Panc1 (cell line): ENCODE results near the gene GPR61. TPM values are rescaled to one million over a fixed set of nuclear protein-coding genes. Genes with fewer than 3 reads are reported as not detected.
A peak's percentile ranks its signal among the peaks of the same experiment; 100 is the strongest.

Experiments used
- ATAC-seq: fragments of 200-7000 bp; cut with Tn5 transposase; 2 replicates; pipeline ENCODE4 v1.9.1; 2020; ENCODE audit warnings: mild to moderate bottlenecking, moderate library complexity
- BruUV-seq: library from RNA; stranded (reverse); fragments of 400-500 nt; replicated peaks from 2 replicates; lab custom pipeline; 2021; lab: Mats Ljungman, UMichigan
- CTCF ChIA-PET: fragments of 300-600 bp; sonication (Branson Sonifier 250); formaldehyde crosslinking; loops from one replicate; lab custom pipeline; 2022; ENCODE audit warnings: antibody characterized with exemption; lab: Charles Lee
- POLR2A ChIA-PET: fragments of 300-600 bp; sonication (Branson Sonifier 250); formaldehyde crosslinking; loops from one replicate; lab custom pipeline; 2022; ENCODE audit warnings: antibody characterized with exemption; lab: Charles Lee
- DNase-seq: peaks from one replicate; pipeline ENCODE4 v3.0.0-alpha.2; 2010; ENCODE audit warnings: low read depth, low spot score
- H3K27ac ChIP-seq: 2 replicates; pipeline ENCODE4 v1.5.1; 2011; ENCODE audit warnings: mild to moderate bottlenecking, low read length, inconsistent platforms
- H3K27me3 ChIP-seq: fragments of 200-500 bp; sonication (Bioruptor generic); 2 replicates; pipeline ENCODE4 v1.6.0; 2014; ENCODE audit warnings: low read length, inconsistent platforms; ENCODE audit not compliant: control insufficient read depth, insufficient read depth
- H3K36me3 ChIP-seq: fragments of 200-500 bp; sonication (Bioruptor generic); 2 replicates; pipeline ENCODE4 v1.5.1; 2014; ENCODE audit warnings: inconsistent platforms, mild to moderate bottlenecking, low read length, moderate library complexity; ENCODE audit not compliant: control insufficient read depth, insufficient read depth
- H3K4me1 ChIP-seq: 2 replicates; pipeline ENCODE4 v1.5.1; 2011; ENCODE audit warnings: inconsistent platforms, mild to moderate bottlenecking, low read length, moderate library complexity; ENCODE audit not compliant: control insufficient read depth, insufficient read depth
- H3K4me3 ChIP-seq, 2 experiments: 2 replicates each; pipeline ENCODE4 v1.5.1; 2011 to 2012; ENCODE audit warnings: low read depth in 2 of 2, low read length in 2 of 2, mild to moderate bottlenecking in 2 of 2, inconsistent platforms in 1 of 2, moderate library complexity in 1 of 2
- H3K9me3 ChIP-seq: fragments of 200-500 bp; sonication (Bioruptor generic); 2 replicates; pipeline ENCODE4 v1.5.1; 2014; ENCODE audit warnings: low read depth, mild to moderate bottlenecking, inconsistent platforms, low read length, moderate library complexity; ENCODE audit not compliant: control insufficient read depth, insufficient read depth
- CTCF ChIP-seq: fragments of 450-650 bp; IDR thresholded peaks from 2 replicates; pipeline ENCODE4 v1.5.1; 2017; ENCODE audit warnings: mild to moderate bottlenecking
- POLR2AphosphoS5 ChIP-seq: IDR thresholded peaks from 2 replicates; pipeline ENCODE4 v1.6.1; 2012; ENCODE audit warnings: mild to moderate bottlenecking, low read depth, low read length, moderate library complexity
- REST ChIP-seq, 2 experiments: IDR thresholded peaks; 2 replicates each; pipeline ENCODE4 v1.6.1; 2011 to 2012; ENCODE audit warnings: low read depth in 2 of 2, control low read depth in 1 of 2, low read length in 1 of 2, mild to moderate bottlenecking in 1 of 2, moderate library complexity in 1 of 2; ENCODE audit not compliant: insufficient read depth in 1 of 2
- SIN3A ChIP-seq: IDR thresholded peaks from 2 replicates; pipeline ENCODE4 v1.6.1; 2012; ENCODE audit warnings: low read depth, mild to moderate bottlenecking, low read length, moderate library complexity, borderline replicate concordance; ENCODE audit not compliant: insufficient read depth
- TCF7L2 ChIP-seq: IDR thresholded peaks from 2 replicates; pipeline ENCODE4 v1.6.1; 2011; ENCODE audit warnings: mild to moderate bottlenecking, low read depth, low read length, inconsistent platforms
- in situ Hi-C: cut with HindIII; loops from 2 replicates; pipeline ENCODE4 v1.10.0; 2016; ENCODE audit warnings: low sequenced_read_pairs, low pct_unique_long_range_greater_than_20kb
- intact Hi-C: fragments of 100-400 bp; cut with micrococcal nuclease; formaldehyde crosslinking; loops from one replicate; pipeline ENCODE4 v1.10.0; 2022; ENCODE audit not compliant: unreplicated experiment
- total RNA-seq: library from RNA; stranded (reverse); gene quantifications from one replicate; pipeline ENCODE4 v1.2.1, GENCODE V29; 2021; ENCODE audit not compliant: unreplicated experiment

GPR61 gene
- total RNA-seq, 1 experiment from 2014 or later, result not detected

GRCh38 chr1:109532365-109533136 lies 7.1 kb upstream of the GPR61 start:
- no peaks in the 10 kb centered on the region for H3K9me3 ChIP-seq
- peak overlapping the region; percentile 70 for H3K27ac ChIP-seq
- peak overlapping the region in 1 of 2 experiments; percentile 16; a peak in 1 of 4 replicates for H3K4me3 ChIP-seq
- no peaks in the 10 kb centered on the region for H3K27me3 ChIP-seq
- ATAC-seq, result peak; percentile 90
- POLR2A ChIA-PET, result no interaction called here
- in situ Hi-C loops, result no loop called here
- no peaks in the 10 kb centered on the region for H3K36me3 ChIP-seq
- intact Hi-C loops, result loop anchor here (2.0 to 10.0 kb wide), 2 partner anchors 40 to 98 kb away; no protein-coding TSS in a partner anchor
- TF ChIP-seq CTCF (peak; percentile 89), POLR2AphosphoS5 (no peak)
- CTCF ChIA-PET, result interaction anchor here (0.6 to 2.9 kb wide), 12 partner anchors 12 to 576 kb away, joined by 3 to 23 read pairs (median 6); partner anchors contain the start of genes CYB561D1 and PSMA5
- peak; percentile 61 for DNase-seq
- no TSS peak for BruUV-seq
- H3K4me1 ChIP-seq, result 0 out of 2 replicates have a peak, but pooled peaks cover 3% of the 10 kb centered on the region

- Histone ChIP-seq H3K27me3 (no peaks in the 10 kb centered on the region), H3K27ac (no peak overlapping the region), H3K36me3 (no peaks in the 10 kb centered on the region), H3K4me1 (0 out of 2 replicates have a peak, but pooled peaks cover 3% of the 10 kb centered on the region), H3K4me3 (no peak overlapping the region), H3K9me3 (no peaks in the 10 kb centered on the region)
- intact Hi-C loops (loop anchor here (10.0 kb wide), 1 partner anchor 100 kb away; no protein-coding TSS in a partner anchor), in situ Hi-C loops (no loop called here)
- ChIA-PET CTCF (interaction anchor here (0.6 kb wide), 1 partner anchor 181 kb away, joined by 5 read pairs; no protein-coding TSS in a partner anchor), POLR2A (interaction anchor here (0.5 to 0.6 kb wide), 2 partner anchors 182 to 198 kb away, joined by 3 to 4 read pairs; no protein-coding TSS in a partner anchor)
- TF ChIP-seq REST (IDR thresholded peaks at IDR 0.05; ENCODE audit: insufficient read depth in 1 of 2, low read depth in 2 of 2, low read length in 1 of 2) (no peak), CTCF (no peak), TCF7L2 (no peak), SIN3A (no peak), POLR2AphosphoS5 (no peak)
- DNase-seq (no peak), ATAC-seq (no peak)
- no TSS peak for BruUV-seq
Observed at GRCh38 chr1:109534307-109534858, 5.3 kb upstream of the GPR61 start.
